ENCODE data around the gene FIP1L1.
"Not testable (repeated sequence)": the region's sequence is repeated elsewhere in the genome, so short reads cannot be mapped to it uniquely, and the experiment has no call there.

Gene FIP1L1

GRCh38 chr4:53378171-53378482 lies 686 bp downstream of the FIP1L1 start:
- no peak for DNase-seq

- no peak for DNase-seq
Observed at GRCh38 chr4:53380221-53380620, 2.8 kb downstream of the FIP1L1 start.

DNA sequence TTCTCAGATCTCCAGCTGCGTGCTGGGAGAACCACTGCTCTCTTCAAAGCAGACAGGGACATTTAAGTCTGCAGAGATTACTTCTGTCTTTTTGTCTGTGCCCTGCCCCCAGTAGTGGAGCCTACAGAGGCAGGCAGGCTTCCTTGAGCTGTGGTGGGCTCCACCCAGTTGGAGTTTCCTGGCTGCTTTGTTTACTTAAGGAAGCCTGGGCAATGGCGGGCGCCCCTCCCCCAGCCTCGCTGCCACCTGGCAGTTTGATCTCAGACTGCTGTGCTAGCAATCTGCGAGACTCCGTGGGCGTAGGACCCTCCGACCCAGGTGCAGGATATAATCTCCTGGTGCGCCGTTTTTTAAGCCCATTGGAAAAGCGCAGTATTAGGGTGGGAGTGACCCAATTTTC lies 32.0 kb downstream of the FIP1L1 start:
- DNase-seq, result not testable (repeated sequence)

GRCh38 chr4:53419208-53419607 lies 41.8 kb downstream of the FIP1L1 start:
- DNase-seq, result no peak

- no peak for DNase-seq
Observed at GRCh38 chr4:53421791-53422190, 44.4 kb downstream of the FIP1L1 start.

DNA sequence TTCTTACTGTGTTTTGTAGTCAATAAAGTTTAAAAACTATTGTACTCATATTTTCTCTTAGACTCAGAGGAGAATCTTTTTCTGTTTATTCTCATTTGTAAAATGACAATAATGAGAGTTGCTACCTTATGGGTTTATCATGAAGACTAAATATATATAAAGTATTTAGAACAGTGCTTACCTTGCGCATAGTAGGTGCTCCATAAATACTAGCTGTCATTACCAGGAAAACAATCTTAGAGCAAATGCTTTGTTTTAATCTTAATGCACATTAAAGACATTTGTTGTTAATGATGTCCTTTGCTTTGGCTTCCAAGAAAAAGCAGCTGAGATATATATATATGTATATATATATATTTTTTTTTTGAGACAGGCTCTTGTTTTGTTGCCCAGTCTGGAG lies 44.9 kb downstream of the FIP1L1 start:
- no peak for DNase-seq

GRCh38 chr4:53424280-53424679 lies 46.8 kb downstream of the FIP1L1 start:
- DNase-seq, result no peak

DNA sequence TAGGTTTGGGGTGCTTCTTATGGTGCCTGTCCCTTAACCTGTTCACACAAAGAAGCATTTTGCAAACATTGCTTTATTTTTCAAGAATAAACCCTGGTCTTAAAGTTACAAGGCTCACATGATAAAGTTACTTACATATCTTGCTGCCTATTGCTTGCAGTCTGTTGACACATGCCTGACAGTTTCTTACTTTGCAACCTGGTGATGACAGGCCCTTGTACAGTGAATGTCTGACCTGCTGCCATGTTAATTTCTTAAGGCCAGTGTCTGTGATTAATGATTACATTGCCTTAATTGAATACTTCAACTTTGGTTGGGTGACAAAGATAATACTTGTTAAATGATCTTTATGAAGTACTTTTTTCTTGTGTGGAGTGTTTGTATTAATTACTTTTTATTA lies 49.9 kb downstream of the FIP1L1 start:
- no peak for DNase-seq

GRCh38 chr4:53431052-53431451 lies 53.6 kb downstream of the FIP1L1 start:
- DNase-seq, result no peak

- no peak for DNase-seq
Observed at GRCh38 chr4:53432528-53433424, 55.3 kb downstream of the FIP1L1 start.

DNA sequence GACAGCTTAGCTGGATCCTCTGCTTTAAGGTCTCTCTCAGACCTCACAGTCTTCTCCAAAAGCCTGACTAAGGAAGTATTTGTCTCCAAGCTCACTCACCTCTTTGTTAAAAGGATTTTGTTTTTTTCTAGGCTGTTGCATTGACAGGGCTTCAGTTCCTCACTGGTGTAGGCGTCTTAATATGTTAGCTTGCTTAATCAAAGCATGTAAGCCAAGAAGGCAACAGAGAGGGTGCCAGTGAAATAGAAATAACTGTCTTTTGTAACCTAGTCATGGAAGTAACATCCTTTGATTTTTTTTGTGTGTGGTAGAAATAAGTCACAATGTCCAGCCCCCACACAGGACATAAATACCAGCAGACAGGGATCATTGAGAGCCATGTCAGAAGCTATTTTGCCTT lies 58.8 kb downstream of the FIP1L1 start:
- DNase-seq, result no peak

GRCh38 chr4:53441564-53441963 lies 64.1 kb downstream of the FIP1L1 start:
- DNase-seq, result no peak

GRCh38 chr4:53444954-53445353 lies 67.5 kb downstream of the FIP1L1 start:
- no peak for DNase-seq

DNA sequence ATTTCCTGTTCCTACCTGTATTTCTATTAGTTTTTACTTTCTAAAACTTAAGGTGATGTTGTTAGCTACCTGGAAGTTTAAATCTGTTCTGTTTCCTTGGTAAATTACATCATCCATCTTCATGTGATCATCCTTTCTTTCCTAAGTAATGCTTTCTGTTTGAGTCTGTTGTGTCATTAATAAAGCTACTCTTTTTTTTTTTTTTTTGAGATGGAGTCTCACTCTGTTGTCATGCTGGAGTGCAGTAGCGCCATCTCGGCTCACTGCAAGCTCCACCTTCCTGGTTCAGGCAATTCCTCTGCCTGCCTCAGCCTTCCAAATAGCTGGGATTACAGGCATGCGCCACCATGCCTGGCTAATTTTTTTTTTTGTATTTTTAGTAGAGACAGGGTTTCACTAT lies 73.3 kb downstream of the FIP1L1 start:
- peak; percentile 5 for DNase-seq

DNA sequence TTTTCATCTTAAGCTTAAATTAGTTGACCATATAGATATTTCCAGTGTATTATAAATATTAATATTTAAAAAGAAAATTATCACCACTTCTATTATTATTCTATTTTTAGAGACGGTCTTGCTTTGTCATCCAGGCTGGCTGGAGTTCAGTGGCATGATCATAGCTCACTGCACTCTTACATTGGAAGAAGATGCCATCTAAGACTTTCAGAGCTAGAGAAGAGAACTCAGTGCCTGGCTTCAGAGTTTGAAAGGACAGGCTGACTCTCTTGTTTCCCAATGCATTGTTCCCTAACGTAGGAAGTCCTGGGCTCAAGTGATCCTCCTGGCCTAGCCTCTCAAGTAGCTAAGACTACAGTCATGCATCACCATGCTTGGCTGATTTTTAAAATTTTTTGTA lies 75.9 kb downstream of the FIP1L1 start:
- no peak for DNase-seq

GRCh38 chr4:53455766-53456165 lies 78.3 kb downstream of the FIP1L1 start:
- no peak for DNase-seq

- no peak for DNase-seq
Observed at GRCh38 chr4:53456178-53456577, 78.7 kb downstream of the FIP1L1 start.

DNA sequence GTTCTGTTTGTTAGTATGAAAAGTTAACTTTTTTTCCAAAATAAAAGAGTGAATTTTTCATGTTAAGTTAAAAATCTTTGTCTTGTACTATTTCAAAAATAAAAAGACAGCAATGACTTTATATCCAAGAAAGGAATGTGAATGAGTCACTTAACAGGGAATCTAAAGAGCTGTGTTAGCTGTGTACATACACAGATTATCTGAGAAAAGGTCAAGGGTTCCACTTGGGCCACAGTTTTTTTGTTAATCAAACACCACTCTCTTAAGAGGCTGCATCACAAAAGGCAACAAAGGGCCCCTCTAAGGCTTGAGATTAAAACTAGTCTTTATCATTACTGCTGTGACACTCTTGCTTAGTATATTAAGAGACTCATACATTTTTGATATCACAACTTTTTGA lies 82.1 kb downstream of the FIP1L1 start:
- DNase-seq, result no peak

DNA sequence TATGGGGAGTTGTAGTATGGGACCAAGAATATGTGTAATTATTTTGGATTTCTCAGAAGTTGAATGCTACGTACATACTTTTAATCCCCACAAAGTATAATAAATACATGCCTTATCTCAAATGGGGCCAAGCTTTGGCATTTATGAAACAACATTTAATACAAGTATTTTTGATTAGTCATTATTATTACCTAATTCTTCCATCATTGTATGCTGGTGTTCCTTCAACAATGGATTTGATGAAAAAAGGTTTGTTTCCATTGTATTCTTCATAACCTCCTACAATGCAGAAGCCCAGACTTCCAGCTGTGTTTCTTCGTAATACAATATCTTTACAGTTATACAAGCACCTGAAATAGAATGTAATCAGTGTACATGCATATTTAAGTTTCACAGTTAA lies 83.8 kb downstream of the FIP1L1 start:
- no peak for DNase-seq

GRCh38 chr4:53463340-53463739 lies 85.9 kb downstream of the FIP1L1 start:
- DNase-seq, result no peak

- DNase-seq, result no peak
Observed at GRCh38 chr4:53465281-53465680, 87.8 kb downstream of the FIP1L1 start.

- no peak for DNase-seq
Observed at GRCh38 chr4:53465891-53466290, 88.5 kb downstream of the FIP1L1 start.

GRCh38 chr4:53466576-53466975 lies 89.1 kb downstream of the FIP1L1 start:
- DNase-seq, result not testable (repeated sequence)

DNA sequence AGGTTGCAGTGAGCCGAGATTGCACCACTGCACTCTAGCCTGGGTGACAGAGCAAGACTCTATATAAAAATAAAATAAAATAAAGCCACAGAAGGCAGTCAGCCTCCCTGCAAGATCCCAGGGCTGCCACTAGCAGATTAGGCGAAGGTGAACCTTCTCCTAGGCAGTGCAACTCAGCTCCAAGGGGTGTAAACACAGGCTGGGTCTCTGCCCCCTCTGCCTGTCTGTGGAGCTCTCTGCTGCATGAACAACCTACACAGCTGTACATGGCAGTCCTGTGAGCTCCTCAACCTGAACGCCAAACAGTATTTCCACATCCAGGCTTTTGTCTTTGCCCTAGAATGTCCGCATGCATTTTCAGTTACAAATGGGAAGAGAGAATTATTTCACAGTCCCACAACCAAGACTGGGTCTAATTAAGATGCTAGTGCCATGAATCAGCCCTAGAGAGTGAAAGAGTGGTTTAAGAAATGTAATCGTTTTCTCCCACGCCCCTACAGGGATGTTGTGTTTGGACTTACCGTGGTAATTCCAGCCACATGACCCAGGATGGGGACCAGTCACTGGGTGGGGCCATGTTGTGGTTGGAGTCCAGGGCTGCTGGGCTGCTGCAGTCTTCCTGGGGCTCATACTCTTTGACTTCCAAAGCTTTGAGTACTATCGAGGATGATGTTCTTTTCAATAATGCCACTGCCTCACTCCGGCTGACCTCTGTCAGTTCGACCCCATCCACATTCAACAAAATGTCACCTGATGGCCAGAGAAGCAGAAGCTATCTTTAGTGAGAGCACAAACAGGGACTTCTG lies 99.0 kb downstream of the FIP1L1 start:
- DNase-seq, result no peak
